Fibroblast of skin of scalp (primary cell): ENCODE measurements around the gene PLAGL1.
"Not testable (repeated sequence)": the region's sequence is repeated elsewhere in the genome, so short reads cannot be mapped to it uniquely, and the experiment has no call there.

ENCODE experiments used
- DNase-seq: peaks from one replicate; pipeline ENCODE4 v3.0.0-alpha.2; 2013

PLAGL1 gene

DNA sequence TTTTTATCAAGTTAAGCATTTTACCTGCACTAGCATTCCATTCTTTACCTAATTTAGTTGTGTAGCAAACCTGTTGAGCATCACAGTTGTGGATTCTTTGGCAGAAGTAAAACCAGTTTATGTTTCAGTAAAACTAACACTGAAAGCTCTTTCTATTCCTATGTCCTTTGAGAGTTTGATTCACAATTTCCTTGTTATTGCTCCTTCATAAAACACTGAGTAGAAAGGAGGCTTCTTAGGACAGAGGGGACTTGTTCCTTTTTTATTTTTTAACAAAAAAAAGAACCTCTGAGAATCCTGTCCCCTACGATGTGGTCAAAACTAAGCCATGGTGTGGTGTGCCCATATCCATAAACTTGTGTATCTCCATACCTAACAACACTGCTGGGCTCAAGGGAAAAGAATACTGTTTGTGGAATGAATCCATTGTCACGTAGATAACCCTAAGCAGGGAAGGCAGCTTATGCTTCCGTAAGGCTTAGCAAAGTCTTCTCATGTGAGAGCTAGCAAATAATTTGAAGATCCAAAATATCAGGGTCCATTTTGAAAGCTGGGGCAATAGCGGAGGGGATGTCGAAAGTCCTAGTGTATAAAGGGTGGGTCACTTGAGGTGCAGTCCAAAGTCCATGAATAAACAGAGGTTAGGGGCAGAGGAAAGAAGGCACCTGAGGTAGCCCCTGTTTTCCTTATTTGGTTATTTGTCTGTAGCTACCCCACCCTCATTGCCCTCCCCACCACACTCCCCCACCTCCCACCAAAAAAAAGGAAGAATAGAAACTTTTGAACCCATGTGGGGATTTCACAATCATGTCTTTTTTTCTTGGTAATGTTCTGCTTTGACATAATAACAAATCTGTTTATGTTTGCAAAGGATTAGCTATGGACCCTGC is 71.0 kb downstream of the PLAGL1 start:
- no peak for DNase-seq

DNA sequence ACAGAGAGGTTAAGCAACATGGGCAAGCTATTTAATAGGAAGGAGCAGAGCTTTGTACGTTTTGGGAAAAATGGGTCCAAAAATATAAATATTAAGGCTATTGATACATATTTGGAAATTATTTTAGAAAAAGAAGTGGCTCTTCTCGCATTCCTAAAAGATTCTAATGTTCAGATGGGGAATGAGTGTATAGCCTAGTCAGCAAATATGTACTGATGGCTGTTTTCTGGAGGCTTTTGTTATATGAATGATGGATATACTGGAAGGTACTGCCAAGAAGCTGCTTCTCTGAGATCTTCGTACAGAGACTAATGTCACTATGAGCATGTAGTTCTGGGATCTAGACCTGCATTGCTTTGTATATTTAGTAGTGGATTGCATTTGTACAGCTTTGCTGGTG is 71.7 kb downstream of the PLAGL1 start:
- DNase-seq = no peak

DNA sequence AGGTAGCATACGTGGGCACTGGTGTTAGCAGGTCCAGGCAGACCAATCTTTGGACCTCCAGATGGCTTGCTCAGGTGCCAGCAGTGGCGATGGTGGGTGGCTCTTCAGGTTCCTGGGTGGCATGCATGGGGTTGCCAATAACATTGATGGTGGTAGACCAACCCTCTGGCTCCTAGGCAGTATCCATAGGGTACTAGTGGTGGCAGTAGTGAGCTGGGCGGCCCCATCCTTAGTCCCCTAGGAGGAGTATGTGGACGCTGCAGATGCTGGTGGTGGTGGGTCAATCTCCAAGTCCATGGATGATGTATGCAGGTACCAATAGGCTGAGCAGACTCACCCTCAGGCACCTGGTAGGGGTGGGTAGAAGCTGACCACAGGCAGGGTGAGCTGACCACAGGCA is 73.2 kb downstream of the PLAGL1 start:
- DNase-seq = no peak

DNA sequence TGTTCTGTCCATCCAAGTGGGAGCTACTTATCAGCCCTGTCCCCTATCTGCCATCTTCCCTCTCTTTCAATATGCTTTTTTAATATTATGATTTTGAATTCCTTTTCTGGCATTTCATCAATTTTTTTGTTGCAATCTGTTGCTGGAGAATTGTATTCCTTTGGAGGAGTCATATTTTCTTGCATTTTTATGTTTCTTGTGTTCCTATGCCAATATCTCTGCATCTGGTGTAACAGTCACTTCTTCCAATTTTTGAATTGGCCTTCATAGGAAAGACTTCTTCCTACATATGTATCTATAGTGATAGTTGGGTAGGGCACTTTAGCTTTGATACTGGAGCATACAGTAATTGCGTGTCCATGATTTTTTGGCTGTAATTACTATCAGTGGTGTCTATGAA is 73.7 kb downstream of the PLAGL1 start:
- DNase-seq = no peak

DNA sequence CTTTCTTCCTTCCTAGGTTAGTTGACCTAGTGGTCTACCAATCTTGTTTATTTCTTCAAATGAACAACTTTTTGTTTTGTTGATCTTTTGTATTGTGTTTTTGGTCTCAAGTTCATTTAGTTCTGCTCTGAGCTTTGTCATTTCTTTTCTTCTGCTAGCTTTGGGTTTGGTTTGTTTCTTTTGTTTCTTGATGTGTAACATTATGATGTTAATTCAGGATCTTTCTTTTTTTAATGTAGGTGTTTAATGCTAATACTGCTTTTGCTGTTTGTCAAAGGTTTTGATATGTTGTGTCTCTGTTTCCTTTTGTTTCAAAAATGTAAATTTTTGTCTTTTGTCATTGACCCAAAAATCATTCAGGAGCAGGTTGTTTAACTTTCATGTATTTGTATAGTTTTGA is 78.1 kb downstream of the PLAGL1 start:
- DNase-seq = no peak

DNA sequence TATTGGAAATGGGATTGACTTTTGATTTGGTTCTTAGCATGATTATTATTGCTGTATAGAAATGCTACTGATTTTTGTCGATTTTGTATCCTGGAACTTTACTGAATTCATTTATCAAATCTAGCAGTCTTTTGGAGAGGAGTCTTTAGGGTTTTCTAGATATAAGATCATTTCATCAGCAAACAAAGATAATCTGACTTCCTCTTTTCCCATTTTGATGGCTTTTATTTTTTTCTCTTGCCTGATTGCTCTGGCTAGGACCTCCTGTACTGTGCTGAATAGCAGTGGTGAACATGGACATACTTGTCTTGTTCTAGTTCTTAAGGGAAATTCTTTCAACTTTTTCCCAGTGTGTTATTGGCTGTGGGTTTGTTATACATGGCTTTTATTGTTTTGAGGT is 79.2 kb downstream of the PLAGL1 start:
- DNase-seq = no peak

DNA sequence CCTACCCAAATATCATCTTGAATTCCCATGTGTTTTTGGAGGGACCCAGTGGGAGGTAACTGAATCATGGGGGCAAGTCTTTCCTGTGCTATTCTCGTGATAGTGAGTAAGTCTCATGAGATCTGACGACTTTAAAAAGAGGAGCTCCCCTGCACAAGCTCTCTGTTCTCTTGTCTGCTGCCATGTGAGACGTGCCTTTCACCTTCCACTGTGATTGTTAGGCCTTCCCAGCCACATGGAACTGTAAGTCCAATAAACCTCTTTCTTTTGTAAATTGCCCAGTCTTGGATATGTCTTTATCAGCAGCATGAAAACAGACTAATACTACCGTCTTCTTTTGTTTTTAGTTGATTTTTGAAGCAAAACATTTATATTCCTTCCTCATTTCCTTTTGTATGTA is 91.0 kb downstream of the PLAGL1 start:
- DNase-seq = not testable (repeated sequence)

DNA sequence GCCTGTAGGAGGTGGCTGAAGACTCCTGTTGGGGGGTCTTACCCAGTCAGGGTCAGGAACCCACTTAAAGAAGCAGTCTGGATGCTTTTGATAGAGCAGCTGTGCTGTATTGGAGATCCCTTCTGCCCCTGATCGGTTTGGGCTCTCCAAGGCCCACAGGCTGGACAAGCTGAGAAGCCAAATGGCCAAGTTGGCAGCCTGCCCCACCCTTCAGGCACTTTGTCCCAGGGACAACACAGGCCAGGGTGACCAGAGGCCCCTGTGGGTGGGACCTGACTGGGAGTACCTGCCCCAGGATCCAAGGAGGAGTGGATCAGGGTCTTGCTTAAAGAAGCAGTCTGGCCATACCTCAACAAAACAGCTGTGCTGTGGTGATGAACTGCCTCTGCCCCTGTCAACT is 95.4 kb downstream of the PLAGL1 start:
- DNase-seq = no peak

DNA sequence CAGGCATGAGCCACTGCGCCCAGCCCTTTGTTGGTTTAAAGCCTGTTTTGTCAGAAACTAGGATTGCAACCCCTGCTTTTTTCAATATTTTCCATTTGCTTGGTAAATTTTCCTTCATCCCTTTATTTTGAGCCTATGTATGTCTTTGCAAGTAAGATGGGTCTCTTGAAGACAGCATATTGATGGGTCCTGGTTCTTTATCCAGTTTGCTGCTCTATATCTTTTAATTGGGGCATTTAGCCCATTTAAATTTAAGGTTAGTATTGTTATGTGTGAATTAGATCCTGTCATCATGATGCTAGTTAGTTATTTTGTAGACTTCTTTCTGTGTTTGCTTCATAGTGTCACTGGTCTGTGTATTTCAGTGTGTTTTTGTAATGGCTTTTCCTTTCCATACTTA is 97.0 kb downstream of the PLAGL1 start:
- no peak for DNase-seq

DNA sequence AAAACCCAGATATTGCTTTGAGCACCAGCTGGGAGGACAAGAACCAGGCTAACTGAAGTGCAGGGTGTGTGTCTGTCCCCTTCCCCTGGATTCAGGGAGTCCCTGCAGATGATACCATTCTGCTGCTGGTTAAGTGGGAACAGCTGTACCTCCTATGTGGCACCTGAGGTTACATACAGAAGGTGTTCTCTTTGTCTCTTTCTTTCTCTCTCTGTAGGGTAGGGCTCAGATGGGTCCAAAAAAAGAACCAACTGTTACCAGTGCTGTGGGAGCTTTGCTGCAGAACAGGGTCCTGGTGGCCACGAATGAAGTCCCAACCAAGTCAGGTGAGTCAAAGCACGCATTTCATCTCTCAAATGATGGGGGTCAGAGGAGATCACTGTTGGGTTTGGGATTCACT is 105.2 kb downstream of the PLAGL1 start:
- DNase-seq = no peak

DNA sequence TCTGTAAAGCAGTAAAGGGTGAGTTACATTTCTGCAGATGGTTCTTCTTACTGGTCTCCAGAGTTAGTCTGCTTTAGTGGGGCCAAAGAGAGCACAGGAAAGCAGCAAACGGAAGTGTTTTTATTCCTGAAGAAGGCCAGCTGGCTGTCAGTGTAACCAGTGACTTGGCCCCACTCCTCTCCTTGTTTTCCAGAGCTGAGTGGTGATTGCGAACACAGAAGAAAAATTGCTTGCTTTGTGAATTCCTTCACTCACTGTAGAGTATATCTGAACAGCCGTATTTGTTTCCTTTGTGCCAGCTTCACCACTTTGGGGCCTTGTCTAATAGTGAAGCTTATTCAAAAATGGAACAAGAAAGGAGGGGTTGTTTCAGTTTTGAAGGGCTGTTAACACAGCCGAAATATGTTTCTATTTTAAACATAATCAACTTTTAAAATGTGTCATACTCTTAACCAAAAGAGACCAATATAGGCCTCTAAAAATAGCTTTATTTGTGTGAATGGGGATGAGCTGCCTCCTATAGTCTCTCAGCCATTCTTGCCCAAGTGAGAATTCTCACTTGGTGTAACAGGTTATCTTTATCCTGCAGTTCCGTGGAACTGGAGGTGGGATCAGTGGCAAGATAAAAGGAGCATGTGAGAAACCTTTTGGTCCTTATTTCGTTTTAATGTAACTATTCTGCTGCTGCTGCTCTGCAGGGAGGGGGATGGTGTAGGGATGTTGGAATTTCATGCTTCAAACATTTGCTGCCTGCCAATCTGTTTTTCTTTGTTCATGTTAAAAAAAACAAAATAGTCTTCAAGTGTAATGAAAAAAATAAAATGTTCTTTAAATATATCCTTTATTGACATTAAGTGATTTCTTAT is 105.9 kb downstream of the PLAGL1 start:
- DNase-seq = peak; percentile 6

DNA sequence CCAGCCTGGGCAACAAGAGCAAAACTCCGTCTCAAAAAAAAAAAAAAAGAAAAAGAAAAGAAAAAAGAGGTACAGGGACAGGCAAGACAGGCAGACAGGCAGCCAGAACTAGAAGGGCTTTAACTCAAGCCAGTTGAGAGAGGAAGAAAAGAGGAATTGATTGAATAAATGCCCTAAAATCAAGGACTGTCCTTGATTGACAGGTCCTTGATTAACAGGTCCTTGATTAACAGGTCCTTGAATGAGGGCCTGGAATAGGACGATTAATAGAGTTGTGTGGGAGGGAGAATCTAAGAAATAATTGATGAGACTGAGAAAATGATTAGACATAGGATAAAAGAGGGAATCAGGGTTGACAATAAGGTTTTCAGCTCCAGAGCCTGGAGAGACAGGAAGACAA is 107.7 kb downstream of the PLAGL1 start:
- DNase-seq = no peak

DNA sequence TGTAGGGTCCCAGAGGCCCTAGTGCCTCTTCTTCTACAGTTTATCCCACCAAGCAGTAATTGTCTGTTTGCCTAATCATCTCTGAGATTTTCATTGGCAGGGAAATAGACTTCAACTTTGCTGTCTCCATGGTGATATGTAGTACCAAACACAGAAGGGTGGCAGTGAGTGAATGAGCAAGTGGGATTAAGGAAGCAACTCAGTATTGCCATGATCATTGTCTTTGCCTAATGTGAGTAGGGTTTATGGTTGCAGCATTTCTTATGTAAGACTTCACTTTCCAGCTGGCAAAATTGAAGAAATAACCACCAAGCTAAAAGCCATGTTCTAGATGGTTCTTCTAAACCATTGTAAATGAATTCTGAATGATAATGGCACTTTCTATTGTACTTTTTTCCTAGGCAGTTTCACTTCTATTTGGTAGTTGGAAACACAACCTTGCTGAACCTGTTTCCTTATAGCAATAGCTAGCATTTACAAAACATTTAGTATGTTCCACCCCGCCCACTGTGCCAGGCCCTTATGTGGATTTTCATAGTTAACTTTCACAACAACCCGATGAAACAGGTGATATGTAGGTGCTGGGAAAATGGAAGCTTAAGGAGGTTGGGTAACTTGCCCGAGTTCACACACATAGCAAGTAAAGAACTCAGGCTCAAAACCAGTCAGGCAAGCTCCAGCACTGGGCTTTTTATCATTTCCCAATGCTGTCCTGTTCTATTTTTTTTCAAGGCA is 111.8 kb downstream of the PLAGL1 start:
- DNase-seq = no peak

DNA sequence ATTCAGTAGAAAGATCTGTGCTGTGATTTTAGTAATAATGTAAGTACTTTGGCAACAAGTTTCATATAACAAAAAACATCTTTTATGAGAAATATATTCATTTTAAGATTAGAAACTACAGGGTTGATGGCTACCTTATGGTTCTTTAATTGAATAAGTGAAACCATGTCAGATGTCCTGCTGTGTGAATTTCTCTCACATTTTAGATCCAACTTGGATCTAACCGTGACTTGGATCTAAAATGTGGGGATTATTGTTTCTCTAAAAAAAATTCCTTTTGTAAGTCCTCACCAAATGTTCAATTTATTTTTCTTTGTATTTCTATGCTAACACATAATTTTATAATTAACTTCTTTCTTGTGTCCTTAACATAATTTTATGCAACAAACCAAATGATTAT is 113.4 kb downstream of the PLAGL1 start:
- no peak for DNase-seq
